Middle frontal gyrus (tissue), 1 donor: ENCODE measurements around the gene PRRC1.
"Not testable (repeated sequence)": the region's sequence is repeated elsewhere in the genome, so short reads cannot be mapped to it uniquely, and the experiment has no call there.

Experiments used
- DNase-seq: peaks from one replicate; pipeline ENCODE4 v3.0.0-alpha.2; 2015; ENCODE audit warnings: low spot score; ENCODE audit errors: extremely low spot score

PRRC1 gene

DNA sequence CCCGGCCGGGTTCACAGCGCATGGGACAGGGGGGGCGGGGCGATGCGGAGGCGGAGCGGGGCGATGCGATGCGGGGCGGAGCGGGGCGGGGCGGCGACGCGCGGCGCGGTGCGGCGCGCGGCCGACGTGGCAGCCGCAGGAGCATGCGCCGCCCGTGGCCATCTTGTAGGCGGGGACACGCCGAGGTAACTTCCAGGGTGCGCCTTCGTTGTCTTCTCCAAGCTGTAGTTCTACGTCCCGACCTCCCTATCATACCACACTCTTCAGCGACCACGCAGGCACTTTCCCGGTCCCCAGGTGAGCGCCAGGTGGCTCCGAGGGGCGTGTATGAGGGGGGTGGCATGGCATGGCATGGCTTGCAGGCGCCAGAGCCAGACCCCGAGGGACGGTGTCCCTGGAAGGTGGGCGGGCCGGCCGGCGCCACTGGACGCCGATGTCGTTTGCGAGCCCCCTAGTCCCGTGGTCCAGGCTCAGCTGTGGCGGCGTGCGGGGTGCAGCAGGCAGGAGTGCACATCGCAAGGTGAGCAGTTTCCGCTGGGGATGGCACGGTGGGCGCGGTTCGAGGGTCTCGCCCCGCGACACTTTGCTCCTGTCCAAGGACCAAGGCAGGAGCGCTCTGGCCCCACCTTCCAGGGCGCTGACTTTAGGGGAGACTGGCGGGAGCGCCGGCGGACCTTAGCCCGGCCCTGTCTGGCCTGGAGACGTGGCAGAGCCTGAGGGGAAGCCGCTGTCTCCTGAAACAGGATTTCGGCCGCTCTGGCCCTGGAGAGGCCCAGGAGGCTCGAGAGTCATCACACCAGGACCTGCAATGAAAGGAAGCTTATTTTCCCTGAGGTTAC is at the start of gene PRRC1:
Gene PRRC1 (plus strand): TSS at position 161 of the 839 bp plus-strand sequence. CDS start 5,840 bp downstream, outside the sequence.
- DNase-seq: peak; percentile 56

DNA sequence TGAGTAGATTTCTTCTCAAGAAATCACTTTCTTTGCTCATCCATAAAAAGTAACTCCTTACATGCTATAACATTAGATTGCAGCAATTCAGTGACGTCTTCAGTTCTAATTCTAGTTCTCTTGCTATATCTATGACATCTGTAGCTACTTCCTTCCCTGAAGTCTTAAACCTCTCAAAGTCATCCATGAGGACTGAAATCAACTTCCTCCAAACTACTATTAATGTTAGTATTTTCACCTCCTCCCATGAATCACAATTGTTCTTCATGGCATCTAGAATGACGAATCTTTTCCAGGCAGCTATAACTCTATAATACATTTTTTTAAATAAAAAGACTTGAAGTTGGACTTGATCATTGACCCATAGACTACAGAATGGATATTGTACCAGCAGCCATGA is 46.2 kb upstream of the PRRC1 start:
- DNase-seq: no peak

DNA sequence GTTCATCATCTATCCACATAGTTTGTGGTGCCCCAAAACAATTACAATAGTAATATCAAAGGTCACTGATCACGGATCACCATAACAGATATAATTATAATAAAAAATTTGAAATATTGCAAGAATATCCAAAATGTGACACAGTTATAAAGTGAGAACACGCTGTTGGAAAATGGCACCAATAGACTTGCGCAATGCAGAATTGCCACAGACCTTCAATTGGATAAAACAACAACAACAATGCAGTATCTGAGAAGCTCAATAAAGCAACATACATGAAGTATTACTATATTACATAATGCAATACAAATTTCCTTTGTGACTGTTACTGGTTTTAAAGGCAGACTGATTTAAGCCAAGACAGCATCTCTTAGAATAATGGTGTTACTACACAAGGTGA is 44.7 kb upstream of the PRRC1 start:
- DNase-seq: no peak

DNA sequence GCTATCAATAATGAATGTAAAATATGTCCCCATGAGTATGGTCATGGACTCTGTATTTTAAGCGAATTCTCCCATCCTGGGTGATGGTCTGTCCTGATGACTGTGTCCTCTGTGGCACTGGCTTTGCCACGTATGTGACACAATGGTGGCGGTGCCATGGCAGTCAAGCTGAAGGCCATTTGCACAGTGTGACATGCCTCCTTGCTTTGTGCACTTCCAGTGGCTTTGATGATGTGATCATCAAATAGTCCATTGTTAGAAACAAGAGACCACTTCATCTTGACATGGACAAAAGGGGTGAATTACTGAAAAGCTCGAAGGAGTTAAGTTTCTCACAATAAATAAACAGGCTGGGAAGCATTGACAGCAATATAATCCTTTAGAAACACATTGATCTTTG is 31.0 kb upstream of the PRRC1 start:
- no peak for DNase-seq

DNA sequence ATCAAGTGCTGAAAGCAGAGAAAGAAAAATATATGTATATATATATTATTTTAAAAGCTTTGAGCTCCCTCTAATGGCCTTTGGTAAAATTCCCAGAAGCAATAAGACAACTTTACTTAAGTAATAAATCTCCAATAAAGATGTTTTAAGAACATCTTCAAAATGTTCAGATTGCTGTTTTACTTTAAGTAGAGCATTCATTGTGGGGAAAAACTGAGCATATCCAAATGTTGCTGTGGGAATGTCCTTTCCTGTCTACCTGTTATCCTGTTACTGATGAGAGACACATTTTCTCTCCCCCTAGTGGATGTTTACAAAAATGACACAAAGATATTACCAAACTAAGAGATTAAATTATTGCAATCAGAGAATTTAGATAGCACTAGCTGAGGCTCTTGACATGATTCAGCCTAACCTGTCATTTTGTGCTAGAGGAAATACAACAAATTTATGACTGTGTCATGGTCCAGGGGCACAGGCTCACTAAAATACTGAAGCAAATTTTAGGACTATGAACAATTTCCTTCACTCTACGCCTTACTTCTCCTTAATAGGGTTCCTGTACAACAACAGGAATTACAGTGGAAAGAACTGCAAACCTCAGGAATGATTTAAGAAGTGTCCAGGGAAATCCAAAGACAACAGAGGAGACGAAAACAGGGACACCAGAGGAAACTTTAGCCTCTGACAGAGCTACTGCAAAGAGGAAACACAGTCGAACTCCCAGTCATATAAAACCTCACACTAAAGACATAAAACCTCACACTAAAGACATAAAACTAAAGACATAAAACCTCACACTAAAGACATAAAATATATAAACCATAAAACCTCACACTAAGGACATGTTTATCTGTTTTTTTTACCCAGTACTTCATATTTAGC is 24.3 kb upstream of the PRRC1 start:
- DNase-seq: peak; percentile 46

DNA sequence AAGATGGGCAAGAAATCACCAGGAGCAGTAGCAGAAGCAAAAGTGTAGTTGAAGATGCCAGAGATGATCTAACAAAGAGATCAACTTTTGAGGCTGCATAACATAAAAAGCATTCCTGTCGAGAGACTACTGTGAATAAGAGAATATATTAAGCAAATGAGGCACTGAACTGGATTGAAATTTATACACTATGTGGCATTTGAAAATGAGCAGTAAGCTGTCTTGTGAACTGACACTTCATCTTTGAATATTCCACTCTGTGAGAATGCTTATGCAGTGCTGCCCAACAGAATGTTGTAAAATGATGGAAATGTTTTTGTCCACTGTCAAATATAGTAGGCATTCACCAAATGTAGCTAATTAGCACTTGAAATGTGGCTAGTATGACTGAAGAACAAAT is 18.9 kb upstream of the PRRC1 start:
- no peak for DNase-seq

DNA sequence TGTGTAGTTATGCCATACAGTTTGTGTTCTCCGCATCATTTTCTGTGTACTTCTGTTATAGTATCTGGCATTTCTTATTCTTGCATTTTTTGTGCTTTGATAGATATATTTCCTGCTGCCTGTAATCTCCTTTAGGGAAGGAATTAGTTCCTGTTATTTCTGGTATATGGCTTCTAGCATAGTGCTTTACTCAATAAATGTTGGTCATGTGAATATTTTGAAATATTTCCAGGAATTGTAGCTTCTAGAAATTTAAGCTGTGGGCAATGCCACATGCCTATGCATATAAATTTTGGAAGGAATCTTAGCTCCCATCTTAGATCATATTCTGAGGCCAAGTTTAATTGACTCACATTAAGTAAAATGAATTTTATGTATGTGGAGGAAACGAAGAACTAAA is 11.5 kb upstream of the PRRC1 start:
- no peak for DNase-seq

DNA sequence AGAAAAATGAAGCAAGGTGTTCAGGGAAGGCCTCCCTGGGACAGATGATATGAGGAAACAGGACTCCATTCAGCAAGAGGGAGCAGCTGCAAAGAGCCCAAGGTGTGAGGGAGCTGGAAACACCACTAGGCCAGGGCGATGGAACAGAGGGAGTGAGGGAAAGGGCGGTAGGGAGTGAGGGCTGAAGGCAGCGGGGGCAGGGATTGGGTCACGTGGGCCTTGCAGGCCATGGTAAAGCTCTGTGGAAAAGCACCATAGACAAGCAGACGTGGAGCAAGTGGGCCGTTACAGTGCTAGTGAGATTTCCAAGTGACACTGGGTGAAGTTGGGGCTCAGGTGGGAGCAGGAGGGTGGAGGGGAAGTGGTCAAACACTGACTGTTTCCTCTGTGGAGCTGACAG is 10.8 kb upstream of the PRRC1 start:
- DNase-seq: no peak

DNA sequence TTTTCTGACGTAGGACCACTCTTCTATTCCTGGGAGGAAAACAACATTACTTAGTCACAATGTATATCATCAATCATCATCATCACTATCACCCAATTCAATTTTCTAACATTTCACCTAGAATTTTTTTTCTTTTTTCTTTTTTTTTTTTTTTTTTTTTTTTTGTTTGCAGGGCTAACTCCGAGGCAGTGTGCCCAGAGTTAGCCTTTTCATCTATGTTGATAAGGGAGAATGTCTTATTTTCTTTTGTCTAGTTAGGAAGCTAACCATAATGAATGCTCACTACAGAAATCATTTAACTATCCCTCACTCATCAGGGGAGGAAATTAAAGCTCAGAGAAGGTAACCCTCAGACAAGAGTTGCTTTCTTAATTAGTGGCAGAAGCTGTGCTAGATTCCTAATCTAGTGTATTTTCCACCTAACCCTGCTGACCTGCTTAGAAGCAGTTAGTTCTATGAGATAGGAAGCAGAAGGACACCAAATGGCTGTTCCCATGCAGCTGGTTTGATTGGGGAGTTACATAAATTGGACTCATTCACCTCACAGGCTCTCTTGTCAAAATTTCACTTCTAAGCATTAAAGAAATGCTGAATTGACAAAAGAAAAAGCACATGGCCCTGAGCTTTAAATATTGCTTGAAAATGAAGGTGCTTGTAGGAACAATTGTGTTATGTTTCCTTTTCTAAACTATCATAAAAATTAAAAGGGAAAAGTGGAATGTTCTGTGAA is 8.6 kb upstream of the PRRC1 start:
- DNase-seq: no peak

DNA sequence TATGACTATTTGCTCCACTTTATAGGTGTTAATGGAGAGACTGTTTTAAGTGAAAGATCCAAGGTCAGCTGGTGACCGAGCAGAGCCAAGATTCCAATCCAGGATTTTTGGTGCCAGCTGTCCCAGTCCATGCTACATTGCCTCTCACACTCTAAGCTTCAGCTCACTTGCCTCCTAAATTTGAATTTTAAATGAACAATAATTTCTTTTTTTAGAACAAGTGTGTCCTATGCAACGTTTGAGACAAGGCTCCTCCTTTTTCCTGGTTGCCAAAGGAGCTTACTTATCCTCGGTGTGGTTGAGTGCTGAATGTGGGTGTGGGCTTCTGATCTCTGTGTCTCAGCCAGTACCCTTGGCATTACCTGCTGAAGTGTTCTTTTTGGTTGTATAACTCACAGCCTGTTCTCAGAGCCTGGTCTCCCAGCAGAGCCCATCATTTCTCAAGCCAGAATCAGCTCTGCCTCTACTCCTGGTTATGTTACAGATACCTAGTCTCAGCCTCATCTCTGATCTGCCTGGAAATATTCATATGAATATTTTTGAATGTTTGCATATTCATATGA is 4.0 kb upstream of the PRRC1 start:
- no peak for DNase-seq

DNA sequence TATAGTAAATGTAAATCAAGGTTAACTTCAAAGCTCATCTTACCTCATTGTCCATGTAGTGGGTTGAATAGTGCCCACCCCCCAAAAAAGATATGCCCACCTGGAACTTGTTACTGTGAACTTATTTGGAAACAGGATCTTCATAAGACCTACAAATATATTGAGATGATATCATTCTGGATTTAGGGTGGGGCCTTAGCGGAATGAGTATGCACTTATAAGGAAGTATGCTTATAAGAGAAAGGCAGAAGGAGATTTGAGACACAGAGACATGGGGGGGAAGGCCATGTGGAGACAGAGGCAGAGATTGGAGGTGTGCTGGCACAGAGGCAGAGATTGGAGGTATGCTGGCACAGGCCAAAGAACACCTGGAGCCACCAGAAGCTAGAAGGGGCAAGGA is 2.6 kb upstream of the PRRC1 start:
- no peak for DNase-seq

DNA sequence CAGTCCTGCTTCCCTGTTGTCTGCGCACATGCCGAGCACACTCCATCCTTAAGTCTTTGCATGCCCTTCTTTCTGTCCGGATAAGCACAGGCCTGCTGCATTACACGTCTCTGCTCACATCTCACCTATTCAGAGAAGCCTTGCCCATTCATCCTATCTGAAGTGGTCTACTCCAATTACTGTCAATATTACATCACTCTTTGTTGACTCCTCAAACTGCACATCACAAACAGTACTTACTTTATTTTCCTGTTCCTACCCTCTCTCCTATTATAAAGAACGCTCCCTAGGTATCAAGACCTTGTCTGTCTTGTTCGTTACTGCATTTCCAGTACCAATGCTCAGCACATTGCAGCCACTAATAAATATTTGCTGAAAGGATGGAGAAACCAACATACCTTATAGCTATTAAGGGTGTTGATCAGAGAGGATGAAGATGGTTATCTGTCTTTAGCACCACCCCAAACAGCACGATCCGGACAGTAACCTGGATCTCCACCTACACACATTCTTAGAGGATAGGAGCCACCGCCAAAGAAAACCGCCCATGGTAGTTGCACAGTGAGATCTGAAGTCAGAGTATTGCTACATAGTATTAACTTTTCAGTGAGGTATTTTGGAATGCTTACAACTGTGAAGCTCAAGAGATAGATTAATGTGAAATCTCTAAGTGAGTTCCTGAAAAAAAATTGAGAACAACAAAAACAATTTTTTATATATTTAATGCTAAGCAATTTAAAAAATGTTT is 1.6 kb upstream of the PRRC1 start:
- no peak for DNase-seq

DNA sequence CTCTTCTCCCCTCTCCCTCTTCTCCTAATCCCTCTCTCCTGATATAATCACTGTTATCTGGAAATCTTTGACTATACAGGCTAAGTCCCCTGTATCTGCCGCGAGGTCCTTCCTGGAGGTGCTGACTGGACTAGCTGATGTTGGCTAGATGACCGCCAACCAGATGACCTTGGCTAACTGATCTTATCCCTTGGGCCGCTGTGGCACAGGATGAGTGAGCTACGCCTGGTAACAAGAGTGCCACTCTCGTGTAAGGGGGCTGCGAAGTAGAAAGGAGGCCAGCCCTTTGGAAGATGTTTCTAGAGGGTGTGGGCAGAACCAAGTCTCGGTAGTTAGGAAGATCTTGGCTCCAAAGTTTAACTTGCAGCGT is 345 bp upstream of the PRRC1 start:
- DNase-seq: no peak

DNA sequence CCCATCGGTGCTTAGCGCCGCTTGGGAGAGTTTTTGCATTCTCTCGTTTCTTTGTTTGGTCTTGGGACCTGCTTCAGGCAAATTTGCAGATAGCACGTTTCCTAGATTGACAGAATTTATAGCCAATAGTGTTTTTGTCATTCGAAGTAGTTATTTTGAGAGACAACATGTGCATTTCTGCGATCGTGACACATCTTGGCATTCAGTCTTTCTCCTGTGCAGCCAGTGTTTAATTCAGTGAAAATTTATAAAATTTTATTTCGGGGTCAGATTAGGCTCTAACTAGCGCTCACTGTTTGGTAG is 830 bp downstream of the PRRC1 start:
- no peak for DNase-seq

DNA sequence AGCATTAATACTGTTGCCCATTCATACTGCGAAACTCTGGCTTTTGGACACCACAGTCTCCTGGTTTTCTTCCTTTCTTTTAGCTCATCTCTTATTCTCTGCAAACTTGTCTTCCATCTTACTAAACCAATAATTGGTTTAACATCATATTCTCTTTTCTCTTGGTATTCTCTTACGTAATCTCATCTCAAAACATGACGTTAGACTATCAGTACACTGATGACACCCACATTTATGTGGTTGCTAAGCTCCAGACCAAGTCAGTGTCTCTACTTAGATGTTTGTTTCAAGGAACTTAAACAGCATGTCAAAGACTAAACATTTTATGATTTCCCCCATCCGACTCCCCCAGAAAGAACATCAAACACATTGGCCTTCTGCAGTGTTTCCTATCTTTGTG is 2.1 kb downstream of the PRRC1 start:
- no peak for DNase-seq

DNA sequence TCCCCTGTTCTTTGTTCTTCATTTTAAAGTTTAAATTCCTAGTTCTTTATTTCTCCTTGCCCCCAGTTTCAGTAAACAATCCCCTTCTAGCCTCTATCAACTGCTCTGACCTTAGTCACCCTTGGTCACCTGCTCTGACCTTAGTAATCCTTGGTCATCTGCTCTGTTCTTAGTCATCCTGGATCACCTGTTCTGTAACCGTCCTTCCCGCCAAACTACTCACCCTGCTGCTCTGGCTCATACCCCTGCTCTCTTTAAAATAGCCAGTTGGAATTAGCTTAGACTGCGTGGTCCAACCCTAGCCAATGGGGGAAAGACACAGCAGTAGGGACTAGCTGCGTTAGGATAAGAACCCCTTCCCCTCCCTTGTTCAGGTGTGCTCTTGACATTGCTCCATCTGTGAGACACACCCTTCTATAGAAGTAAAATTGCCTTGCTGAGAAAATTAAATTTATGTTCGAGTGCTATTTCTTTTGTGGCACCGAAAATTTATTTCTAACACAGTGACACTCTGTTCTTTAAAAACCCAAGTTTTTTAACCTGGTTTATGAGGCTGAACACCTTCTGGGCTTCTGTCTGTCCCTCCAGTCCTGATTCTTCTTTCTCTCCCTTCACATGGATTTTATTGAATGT is 3.8 kb downstream of the PRRC1 start:
- DNase-seq: no peak

DNA sequence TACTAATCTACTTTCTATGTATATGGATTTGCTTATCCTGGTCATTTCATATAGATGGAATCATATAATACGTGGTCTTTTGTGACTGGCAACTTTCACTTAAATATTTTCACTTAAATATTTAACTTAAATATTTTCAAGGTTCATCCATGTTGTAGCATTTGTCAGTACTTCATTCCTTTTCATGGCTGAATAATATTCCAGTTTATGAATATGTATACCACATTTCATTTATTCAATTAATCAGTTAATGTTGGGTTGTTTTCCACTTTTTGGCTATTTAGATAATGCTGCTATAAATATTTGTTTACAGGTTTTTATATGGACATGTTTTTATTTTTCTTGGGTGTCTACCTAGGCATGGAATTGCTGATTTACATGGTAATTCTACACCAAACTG is 7.7 kb downstream of the PRRC1 start:
- no peak for DNase-seq

DNA sequence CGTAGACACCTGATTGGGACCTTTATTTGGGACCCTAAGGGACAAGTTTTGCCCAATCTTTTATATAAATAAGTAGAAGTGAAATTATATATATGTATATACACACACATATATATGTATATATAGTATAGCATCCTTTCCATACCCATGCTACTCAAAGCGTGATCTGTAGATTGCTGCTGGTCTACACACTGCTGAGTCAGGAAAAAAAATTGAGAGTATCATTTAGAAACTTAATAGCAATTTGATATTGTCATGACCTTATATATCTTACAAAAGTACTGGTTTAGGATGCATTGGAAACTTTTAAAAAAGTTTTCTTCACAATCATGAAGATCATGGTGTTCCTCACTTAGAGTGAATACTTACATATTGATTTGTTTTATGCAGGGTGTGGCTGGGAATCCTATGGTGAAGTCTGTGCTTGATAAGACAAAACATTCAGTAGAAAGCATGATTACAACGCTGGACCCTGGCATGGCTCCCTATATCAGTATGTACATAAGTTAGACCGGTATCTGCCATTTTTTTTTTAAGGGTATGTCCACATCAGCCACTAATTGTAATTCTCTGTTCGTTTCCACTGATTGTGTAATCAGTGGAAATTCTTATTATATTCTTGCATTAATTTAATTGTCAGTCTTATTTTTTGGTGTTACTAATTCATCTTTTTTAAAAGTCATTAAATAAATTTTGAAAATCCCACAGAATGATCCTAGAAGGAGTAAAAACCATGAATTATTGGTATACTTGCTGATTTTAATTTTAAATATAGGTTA is 12.7 kb downstream of the PRRC1 start:
- DNase-seq: no peak

DNA sequence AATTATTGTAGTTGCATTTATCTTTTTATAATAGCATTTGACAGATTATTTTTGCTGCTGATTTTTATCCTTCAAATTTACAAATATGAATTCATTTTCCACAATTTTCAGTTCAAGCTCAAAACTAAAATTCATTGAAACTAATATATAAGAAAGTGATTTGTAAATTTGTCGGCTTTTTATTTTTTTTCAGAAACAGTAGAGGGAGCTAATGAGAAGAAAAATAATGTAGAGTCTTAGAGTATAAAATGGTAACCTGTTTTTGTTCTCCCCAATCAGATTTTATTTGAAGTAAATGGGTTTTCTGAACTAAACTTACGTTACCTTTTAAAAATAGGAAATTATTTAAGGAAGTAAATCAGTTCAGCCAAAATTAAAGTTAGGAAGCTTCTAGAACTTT is 19.2 kb downstream of the PRRC1 start:
- no peak for DNase-seq

DNA sequence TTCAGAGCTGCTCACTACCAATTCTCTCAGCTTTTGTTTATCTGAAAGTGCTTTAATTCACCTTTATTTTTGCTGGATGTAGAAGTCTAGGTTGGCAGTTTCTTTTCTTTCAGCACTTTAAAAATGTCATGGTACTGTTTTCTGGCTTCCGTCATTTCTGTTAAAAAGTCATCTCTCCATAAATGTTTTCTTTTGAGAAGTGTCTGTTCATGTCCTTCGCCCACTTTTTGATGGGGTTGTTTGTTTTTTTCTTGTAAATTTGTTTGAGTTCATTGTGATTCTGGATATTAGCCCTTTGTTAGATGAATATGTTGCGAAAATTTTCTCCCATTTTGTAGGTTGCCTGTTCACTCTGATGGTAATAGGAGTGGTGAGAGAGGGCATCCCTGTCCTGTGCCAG is 23.1 kb downstream of the PRRC1 start:
- DNase-seq: not testable (repeated sequence)
